TTC549 (cell line): ENCODE data around the gene MAPK8IP2.

Experiments
- FAIRE-seq: peaks from 2 replicates; lab custom pipeline; 2012; peaks lifted over from hg19 to GRCh38; lab: Jason Lieb, UNC

The MAPK8IP2 gene

GRCh38 chr22:50600538-50600937 is at the start of gene MAPK8IP2:
Gene MAPK8IP2, plus strand, starts transcription at chr22:50600793. Its CDS starts 26 bp downstream, at chr22:50600819.
- no peak for FAIRE-seq

DNA sequence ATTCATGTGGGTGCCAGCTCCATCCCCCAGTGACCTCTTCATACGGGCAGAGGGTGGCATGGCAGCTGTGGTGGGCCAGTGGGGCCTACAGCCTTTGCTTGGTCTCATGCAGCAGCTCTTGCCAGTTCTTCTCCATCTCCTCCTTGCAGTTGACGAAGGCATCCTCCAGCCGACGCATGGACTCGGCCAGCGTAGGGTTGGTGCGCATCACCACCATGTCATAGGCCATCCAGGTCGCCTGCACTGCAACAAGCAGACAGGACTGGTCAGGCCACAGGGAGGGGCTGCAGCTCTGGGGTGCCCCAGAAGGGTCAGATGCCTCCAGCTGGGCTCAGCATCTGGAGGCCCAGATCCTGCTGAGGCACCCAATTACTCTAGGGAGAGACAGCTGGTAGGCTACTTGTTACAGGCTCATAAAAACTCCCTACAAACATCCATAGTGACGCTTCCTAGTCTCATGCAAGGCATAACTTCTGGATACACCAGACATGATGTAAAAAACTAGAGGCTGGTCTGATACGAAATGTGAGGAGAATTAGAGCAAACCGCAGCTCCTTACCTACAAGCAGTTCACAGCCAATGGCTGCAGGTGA is 49.3 kb upstream of the MAPK8IP2 start:
- FAIRE-seq = no peak

DNA sequence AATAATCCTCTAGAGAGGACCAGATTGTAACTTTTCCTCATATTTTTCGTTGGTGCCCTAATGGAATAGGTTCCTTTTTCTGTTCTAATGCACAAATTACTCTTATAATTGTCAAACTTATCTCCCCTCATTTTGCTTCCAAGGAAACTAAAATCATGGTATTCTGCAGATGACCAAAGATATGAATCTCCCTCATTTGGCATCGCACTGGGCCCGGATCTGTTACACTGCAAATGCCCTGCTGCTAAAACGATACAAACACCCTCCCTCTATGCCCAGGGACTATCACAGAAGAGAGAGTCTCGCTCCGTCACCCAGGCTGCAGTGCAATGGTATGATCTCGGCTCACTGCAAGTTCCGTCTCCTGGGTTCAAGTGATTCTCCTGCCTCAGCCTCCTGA is 47.3 kb upstream of the MAPK8IP2 start:
- FAIRE-seq = no peak

- no peak for FAIRE-seq
Observed at GRCh38 chr22:50556703-50557102, 43.9 kb upstream of the MAPK8IP2 start.

DNA sequence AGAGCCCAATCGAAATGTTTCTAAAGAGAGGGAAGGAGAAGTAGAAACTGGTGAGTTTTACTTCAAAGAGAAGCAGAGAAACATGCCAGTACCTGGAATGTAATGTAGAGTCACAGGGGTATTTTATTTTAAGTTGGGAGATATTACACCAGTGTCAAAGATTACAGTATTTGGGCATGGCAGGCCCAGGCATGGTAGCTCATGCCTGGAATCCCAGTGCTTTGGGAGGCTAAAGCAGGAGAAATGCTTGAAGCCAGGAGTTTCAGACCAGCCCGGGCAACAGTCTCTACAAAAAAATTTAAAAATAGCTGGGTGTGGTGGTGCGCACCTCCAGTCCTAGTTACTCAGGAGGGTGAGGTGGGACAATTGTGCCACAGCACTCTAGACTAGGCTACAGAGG is 40.6 kb upstream of the MAPK8IP2 start:
- FAIRE-seq = no peak

- no peak for FAIRE-seq
Observed at GRCh38 chr22:50561401-50562358, 38.9 kb upstream of the MAPK8IP2 start.

- FAIRE-seq = no peak
Observed at GRCh38 chr22:50562523-50563412, 37.8 kb upstream of the MAPK8IP2 start, which contains the start of gene SYCE3. Gene SYCE3, minus strand, starts transcription at chr22:50562919. Its CDS starts 6,514 bp downstream, at chr22:50556405.

GRCh38 chr22:50563413-50564160 is 37.0 kb upstream of the MAPK8IP2 start:
- FAIRE-seq = no peak

DNA sequence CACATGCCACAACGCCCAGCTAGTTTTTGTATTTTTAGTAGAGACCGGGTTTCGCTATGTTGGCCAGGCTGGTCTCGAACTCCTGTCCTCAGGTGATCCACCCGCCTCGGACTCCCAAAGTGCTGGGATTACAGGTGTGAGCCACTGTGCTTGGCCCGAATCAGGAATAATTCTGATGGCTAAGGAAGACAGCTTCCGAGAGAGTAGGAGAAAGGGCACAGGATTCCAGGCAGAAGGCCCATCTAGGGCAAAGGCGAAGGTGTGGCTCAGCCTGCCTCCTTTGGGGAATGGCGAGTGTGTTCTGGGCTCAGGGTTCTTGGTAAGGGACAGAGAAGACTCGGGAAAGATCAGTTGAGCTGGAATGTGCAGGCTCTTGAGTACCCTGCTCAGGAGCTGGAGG is 36.3 kb upstream of the MAPK8IP2 start:
- no peak for FAIRE-seq

- FAIRE-seq = no peak
Observed at GRCh38 chr22:50567721-50568252, 32.8 kb upstream of the MAPK8IP2 start.

- FAIRE-seq = no peak
Observed at GRCh38 chr22:50568626-50569025, 32.0 kb upstream of the MAPK8IP2 start.

DNA sequence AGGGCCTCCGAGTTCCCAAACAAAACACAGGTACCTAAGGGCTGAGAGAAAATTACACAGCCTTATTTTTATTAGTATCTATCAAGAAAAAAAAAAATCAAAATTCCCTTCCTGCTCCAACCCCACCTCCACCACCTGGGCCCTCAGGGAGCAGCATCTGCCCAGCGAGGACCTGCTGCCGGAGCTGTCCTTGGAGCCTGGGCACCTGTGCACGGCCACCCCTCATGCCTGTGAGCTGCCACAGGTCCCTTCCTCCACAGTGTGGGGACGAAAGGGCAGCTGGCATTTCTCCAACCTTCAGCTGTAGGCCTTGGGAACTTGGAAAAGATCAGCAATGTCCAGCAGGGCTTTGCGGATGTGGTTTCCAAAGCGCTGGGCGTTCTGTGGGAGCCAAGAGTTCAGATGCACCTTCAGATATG is 31.5 kb upstream of the MAPK8IP2 start:
- FAIRE-seq = no peak

GRCh38 chr22:50569896-50570535 is 30.6 kb upstream of the MAPK8IP2 start:
- no peak for FAIRE-seq

- FAIRE-seq = no peak
Observed at GRCh38 chr22:50570861-50571260, 29.7 kb upstream of the MAPK8IP2 start.

- no peak for FAIRE-seq
Observed at GRCh38 chr22:50571264-50572175, 29.1 kb upstream of the MAPK8IP2 start.

DNA sequence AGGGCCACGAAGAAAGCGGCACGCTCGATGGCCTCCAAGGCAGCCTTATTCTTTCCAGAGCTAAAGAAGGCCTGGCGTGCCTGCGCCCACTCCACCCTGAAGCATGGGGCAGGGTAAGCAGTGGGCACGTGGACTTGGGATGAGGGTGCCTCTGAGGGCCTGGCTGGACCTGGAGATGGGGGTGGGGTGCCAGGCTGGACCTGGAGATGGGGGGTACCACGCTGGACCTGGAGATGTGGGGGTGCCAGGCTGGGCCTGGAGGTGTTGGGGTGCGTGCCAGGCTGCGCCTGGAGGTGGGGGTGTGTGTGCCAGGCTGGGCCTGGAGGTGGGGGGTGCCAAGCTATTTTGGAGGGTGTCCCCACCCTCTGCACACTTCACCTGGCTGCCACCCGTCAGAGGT is 27.6 kb upstream of the MAPK8IP2 start:
- no peak for FAIRE-seq

DNA sequence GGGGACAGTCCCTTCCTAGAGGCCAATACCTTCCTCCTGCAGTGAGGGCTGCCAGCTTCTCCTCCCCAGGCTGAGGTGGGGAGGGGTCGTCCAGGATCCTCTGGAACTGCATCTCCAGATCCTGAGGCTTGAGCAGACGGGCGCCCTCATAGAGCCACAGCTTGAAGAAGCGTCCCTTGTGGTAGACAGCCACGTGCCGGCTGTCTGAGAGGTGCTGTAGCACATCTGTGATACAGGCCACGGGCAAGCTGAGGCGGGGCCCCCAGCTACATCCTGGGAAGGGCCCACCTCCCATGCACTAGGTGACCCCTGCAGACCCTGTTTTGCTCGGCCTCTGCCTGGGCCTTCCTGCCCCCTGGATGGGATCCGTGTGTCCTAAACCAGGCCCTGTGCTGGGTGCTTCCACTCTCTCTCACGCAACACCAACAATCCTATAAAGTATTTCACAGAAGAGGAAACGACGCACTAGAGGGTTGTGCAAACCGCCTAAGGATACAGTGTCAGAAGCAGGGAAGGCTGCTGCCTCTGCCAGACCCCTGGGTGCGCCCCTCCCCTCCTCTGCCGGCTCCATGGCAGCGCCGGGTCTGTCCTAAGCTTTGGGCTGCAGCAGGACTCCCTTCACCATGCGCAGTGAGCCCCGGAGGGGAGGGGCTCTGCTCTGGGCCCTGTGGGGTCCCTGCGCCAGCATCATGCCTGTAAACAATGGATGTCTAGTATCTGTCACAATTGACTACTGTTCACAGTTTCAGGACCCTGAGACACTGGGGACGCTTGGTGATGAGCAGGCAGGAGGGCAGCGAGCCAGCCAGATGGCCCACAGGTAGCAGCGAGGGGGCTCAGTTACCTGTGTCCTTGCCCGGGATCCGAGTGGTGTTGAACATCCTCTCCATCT is 26.9 kb upstream of the MAPK8IP2 start:
- FAIRE-seq = no peak

GRCh38 chr22:50574383-50574755 is 26.2 kb upstream of the MAPK8IP2 start:
- no peak for FAIRE-seq

DNA sequence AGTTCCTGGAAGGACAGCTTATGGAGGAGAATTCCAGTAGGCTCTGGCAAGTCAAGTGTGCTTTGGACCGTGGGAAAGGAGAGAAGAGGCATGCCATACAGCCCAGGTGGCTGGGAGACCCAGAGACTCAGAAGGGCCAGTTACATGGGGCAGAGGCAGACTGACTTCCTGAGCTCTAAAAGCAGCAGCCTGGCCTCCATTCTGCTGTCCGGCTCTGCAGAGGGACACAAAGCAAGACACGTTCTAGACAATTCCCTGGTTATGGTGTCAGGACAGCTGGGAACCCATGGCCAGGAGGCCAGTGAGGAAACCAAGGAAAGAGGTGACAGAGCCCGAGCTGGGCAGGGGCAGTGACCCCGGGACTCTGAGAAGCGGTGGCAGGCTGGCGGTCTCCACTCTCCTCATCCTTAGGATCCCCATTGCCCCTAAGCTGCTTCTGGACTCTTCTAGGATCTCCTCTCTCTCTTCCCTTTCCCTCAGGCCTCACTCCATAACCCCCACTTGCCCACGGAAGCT is 25.1 kb upstream of the MAPK8IP2 start:
- no peak for FAIRE-seq
